Measurements from ENCODE around the gene SBK1.

The SBK1 gene

GRCh38 chr16:28283798-28284577, 8.3 kb upstream of the SBK1 start:
- no peak for TF ChIP-seq MYC (IDR thresholded peaks at IDR 0.05; ENCODE audit: low read depth, low read length)
- no peak for TF ChIP-seq CTCF (IDR thresholded peaks at IDR 0.05; ENCODE audit: low read depth, low read length)
- TF ChIP-seq POLR2A (IDR thresholded peaks at IDR 0.05; ENCODE audit: extremely low read depth, insufficient read length) = no peak
- no peak for TF ChIP-seq MAX (IDR thresholded peaks at IDR 0.05; ENCODE audit: low read depth, low read length)
- DNase-seq (ENCODE audit: low read depth) = no peak
- H3K4me3 ChIP-seq (ENCODE audit: low read depth, low read length) = no peak overlapping the region

DNA sequence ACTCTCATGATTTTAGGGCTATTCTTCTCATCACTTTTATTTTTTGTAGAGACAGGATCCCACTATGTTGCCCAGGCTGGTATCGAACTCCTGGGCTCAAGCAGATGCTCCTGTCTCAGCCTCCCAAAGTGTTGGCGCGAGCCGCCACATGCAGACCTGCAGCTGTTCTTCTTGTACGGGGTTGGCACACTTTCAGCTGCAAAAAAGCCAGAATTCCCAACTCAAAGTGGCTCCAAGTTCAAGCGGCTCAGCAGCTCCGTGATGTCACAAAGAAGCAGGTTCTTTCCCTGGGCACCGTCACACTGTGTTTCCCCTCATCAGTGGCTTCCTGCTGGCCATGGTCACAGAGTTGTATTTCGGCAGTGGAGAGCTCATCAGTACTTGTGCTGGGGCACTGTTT, 6.7 kb upstream of the SBK1 start:
- no peak for DNase-seq (ENCODE audit: low read depth)
- no peak for TF ChIP-seq MAX (IDR thresholded peaks at IDR 0.05; ENCODE audit: low read depth, low read length)
- TF ChIP-seq CTCF (IDR thresholded peaks at IDR 0.05; ENCODE audit: low read depth, low read length) = no peak

DNA sequence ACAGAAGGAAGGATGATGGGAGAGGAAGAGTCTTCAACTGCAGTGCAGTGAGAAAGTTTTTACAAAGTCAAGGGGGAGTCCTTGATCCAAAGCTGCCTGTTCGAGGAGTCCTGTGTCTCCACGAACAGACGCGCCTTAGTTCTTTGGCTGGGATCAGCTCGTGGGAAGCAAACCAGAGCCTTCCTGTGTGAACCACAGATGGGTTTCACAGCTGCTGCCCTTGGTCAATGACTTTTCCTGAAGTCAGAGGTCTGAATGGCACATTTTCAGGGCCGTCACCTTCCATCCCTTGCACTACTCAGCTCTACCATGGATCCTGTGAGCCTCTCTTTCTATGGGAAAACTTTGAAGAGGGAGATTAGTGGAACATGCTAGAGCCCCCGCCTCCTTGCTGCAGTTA, 4.2 kb upstream of the SBK1 start:
- H3K4me3 ChIP-seq (ENCODE audit: low read depth, low read length) = no peak overlapping the region
- no peak for TF ChIP-seq POLR2A (IDR thresholded peaks at IDR 0.05; ENCODE audit: extremely low read depth, insufficient read length)
- TF ChIP-seq MAX (IDR thresholded peaks at IDR 0.05; ENCODE audit: low read depth, low read length) = no peak
- no peak for DNase-seq (ENCODE audit: low read depth)

More for the DNA sequence above, 6.7 kb upstream of the SBK1 start:
- no peak overlapping the region for H3K4me3 ChIP-seq (ENCODE audit: low read depth, low read length)

DNA sequence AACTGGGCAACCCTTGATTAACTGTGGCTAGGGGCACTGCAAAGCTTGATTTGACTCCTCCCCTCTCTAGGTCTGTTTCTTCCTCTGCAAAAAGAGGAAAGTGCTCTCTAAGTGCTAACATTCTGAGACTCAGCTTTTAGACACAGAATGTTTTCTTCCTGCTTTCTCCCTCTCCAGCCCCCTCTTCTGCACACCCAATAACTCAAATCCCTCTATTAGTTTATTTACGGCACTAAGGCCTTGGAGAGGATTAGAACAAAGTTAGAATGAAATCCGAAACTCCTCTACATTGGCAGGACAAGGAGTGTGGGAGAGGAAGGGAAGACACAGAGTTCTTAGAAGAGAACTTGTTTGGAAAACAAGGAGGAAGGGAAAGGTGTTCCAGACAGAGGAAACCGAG, 3.3 kb upstream of the SBK1 start:
- TF ChIP-seq MAX (IDR thresholded peaks at IDR 0.05; ENCODE audit: low read depth, low read length) = no peak
- no peak for TF ChIP-seq POLR2A (IDR thresholded peaks at IDR 0.05; ENCODE audit: extremely low read depth, insufficient read length)
- H3K4me3 ChIP-seq (ENCODE audit: low read depth, low read length) = no peak overlapping the region
- DNase-seq (ENCODE audit: low read depth) = no peak

- no peak overlapping the region for H3K4me3 ChIP-seq (ENCODE audit: low read depth, low read length)
- no peak for DNase-seq (ENCODE audit: low read depth)
- TF ChIP-seq CTCF (IDR thresholded peaks at IDR 0.05; ENCODE audit: low read depth, low read length) (no peak), MAX (IDR thresholded peaks at IDR 0.05; ENCODE audit: low read depth, low read length) (no peak), POLR2A (IDR thresholded peaks at IDR 0.05; ENCODE audit: extremely low read depth, insufficient read length) (no peak), MYC (IDR thresholded peaks at IDR 0.05; ENCODE audit: low read depth, low read length) (no peak)
Observed at GRCh38 chr16:28289939-28290858, 2.1 kb upstream of the SBK1 start.

DNA sequence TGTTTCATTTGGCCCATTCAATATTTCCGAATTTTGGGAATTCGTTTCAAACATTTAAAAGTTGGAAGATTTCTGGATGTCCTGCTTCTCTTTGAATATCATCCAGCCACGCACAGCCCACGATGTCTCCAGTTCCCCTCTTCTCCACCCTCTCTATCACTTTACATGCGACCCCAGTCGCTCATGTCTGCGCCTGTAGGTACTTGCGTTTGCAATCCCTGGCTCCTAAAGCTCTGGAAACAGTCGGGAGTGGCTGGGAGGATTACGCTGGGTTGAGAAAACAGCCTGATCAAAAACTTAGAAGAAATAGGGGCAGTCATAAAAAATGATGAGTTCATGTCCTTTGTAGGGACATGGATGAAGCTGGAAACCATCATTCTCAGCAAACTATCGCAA, 1.5 kb upstream of the SBK1 start:
- no peak overlapping the region for H3K4me3 ChIP-seq (ENCODE audit: low read depth, low read length)
- no peak for DNase-seq (ENCODE audit: low read depth)
- TF ChIP-seq POLR2A (IDR thresholded peaks at IDR 0.05; ENCODE audit: extremely low read depth, insufficient read length) = no peak
- no peak for TF ChIP-seq CTCF (IDR thresholded peaks at IDR 0.05; ENCODE audit: low read depth, low read length)
- TF ChIP-seq MYC (IDR thresholded peaks at IDR 0.05; ENCODE audit: low read depth, low read length) = no peak
- TF ChIP-seq MAX (IDR thresholded peaks at IDR 0.05; ENCODE audit: low read depth, low read length) = no peak
